MG63 (cell line): ENCODE results near the gene ZNF787. TPM values are rescaled to one million over a fixed set of nuclear protein-coding genes. Genes with fewer than 3 reads are reported as not detected.

Experiments
- total RNA-seq: library from RNA; depleted of rRNA; stranded (reverse); fragments of >200 nt; shearing (Covaris generic); gene quantifications from 2 replicates; pipeline ENCODE4 v1.2.3, GENCODE V29; 2014; ENCODE audit warnings: low replicate concordance; rRNA removed

The ZNF787 gene
- total RNA-seq, 1 experiment from 2014 or later: 103 TPM

Other genes starting within 250 kb of the ZNF787 start
- not detected in 2 replicates for gene NLRP13, start 189.0 kb downstream of the ZNF787 start, total RNA-seq
- gene NLRP8, start 173.5 kb downstream of the ZNF787 start, total RNA-seq: not detected in 2 replicates
- not detected in 2 replicates for gene NLRP5, start 134.5 kb downstream of the ZNF787 start, total RNA-seq
- gene ZNF444, start 20.0 kb upstream of the ZNF787 start, total RNA-seq: 11.6 and 23.8 TPM in 2 replicates
- not detected in 2 replicates for gene GALP, start 54.7 kb upstream of the ZNF787 start, total RNA-seq
- not detected in 2 replicates for gene ZSCAN5B, start 76.5 kb upstream of the ZNF787 start, total RNA-seq
- gene ZSCAN5C, start 81.0 kb upstream of the ZNF787 start, total RNA-seq: not detected in 2 replicates
- not detected in 2 replicates for gene EDDM13, start 151.5 kb upstream of the ZNF787 start, total RNA-seq
- 1.7 and 5.7 TPM in 2 replicates for gene ZSCAN5A, start 193.5 kb upstream of the ZNF787 start, total RNA-seq